B cell (primary cell): ENCODE measurements around the gene S100A10. TPM values are rescaled to one million over a fixed set of nuclear protein-coding genes. Genes with fewer than 3 reads are reported as not detected.
A peak's percentile ranks its signal among the peaks of the same experiment; 100 is the strongest.

ENCODE experiments used
- ATAC-seq: fragments of 200-7000 bp; cut with Tn5 transposase; one replicate; pipeline ENCODE4 v1.10.0; 2021; ENCODE audit warnings: low read depth, mild to moderate bottlenecking, moderate number of reproducible peaks, moderate library complexity
- CTCF ChIA-PET: fragments of 350-600 bp; sonication (Branson Sonifier 250); formaldehyde crosslinking; loops from one replicate; lab custom pipeline; 2021; ENCODE audit warnings: antibody characterized with exemption, inconsistent platforms; lab: Charles Lee
- POLR2A ChIA-PET: fragments of 350-600 bp; sonication (Branson Sonifier 250); formaldehyde crosslinking; loops from one replicate; lab custom pipeline; 2021; ENCODE audit warnings: antibody characterized with exemption; lab: Charles Lee
- DNase-seq: peaks from one replicate; pipeline ENCODE4 v3.0.0; 2013
- H2AFZ ChIP-seq: 2 replicates; pipeline ENCODE4 v1.6.1; 2012; ENCODE audit warnings: mild to moderate bottlenecking, low read depth, low read length; ENCODE audit not compliant: insufficient read depth, poor library complexity, severe bottlenecking
- H3K27ac ChIP-seq, 2 donors: 1 replicate in 1 of 2; 2 replicates in 1 of 2; pipeline ENCODE4 v1.5.1; 2012 to 2013; ENCODE audit warnings: low read length in 2 of 2, mild to moderate bottlenecking in 2 of 2, moderate library complexity in 1 of 2
- H3K27me3 ChIP-seq, 4 experiments: fragments of 200-600 bp in 1 of 4; sonication (generic) in 1 of 4; replicated peaks in 1 of 4; 1 replicate in 2 of 4; 2 replicates in 2 of 4; pipeline versions ENCODE4 v1.6.1 to v1.7.0; 2013 to 2016; ENCODE audit warnings: low read length in 3 of 4, mild to moderate bottlenecking in 2 of 4, mixed read lengths in 1 of 4, moderate library complexity in 1 of 4; ENCODE audit not compliant: insufficient read depth in 4 of 4, control insufficient read depth in 3 of 4; ENCODE audit errors: control extremely low read depth in 1 of 4
- H3K36me3 ChIP-seq, 2 experiments: replicated peaks in 1 of 2; 1 replicate in 1 of 2; 2 replicates in 1 of 2; pipeline versions ENCODE4 v1.6.1 to v1.7.1; 2013; ENCODE audit warnings: low read length in 1 of 2; ENCODE audit not compliant: insufficient read depth in 2 of 2, control insufficient read depth in 1 of 2; ENCODE audit errors: control extremely low read depth in 1 of 2, extremely low read depth in 1 of 2
- H3K4me1 ChIP-seq, 2 donors: fragments of 200-600 bp in 1 of 2; sonication (generic) in 1 of 2; 1 replicate in 1 of 2; 2 replicates in 1 of 2; pipeline versions ENCODE4 v1.5.1 to v1.6.1; 2013 to 2017; ENCODE audit warnings: low read length in 2 of 2; ENCODE audit not compliant: control insufficient read depth in 2 of 2, insufficient read depth in 2 of 2
- H3K4me2 ChIP-seq: replicated peaks from 2 replicates; pipeline ENCODE3; 2012; ENCODE audit warnings: mild to moderate bottlenecking, low read depth, low read length; ENCODE audit not compliant: poor library complexity, severe bottlenecking
- H3K4me3 ChIP-seq, 5 experiments: fragments of 200-600 bp in 1 of 5; sonication (generic) in 1 of 5; 1 replicate in 3 of 5; 2 replicates in 2 of 5; pipeline versions ENCODE4 v1.5.1 to v1.7.0; 2011 to 2016; ENCODE audit warnings: low read length in 4 of 5, mild to moderate bottlenecking in 4 of 5, low read depth in 2 of 5, control low read depth in 1 of 5, moderate library complexity in 1 of 5; ENCODE audit not compliant: insufficient read depth in 1 of 5; ENCODE audit errors: control extremely low read depth in 1 of 5, extremely low read depth in 1 of 5
- H3K79me2 ChIP-seq: fragments of 200-600 bp; sonication (generic); one replicate; pipeline ENCODE4 v1.6.0; 2016; ENCODE audit warnings: low read length; ENCODE audit not compliant: control insufficient read depth, insufficient read depth
- H3K9ac ChIP-seq: fragments of 200-600 bp; sonication (generic); 2 replicates; pipeline ENCODE4 v1.6.1; 2017; ENCODE audit warnings: mild to moderate bottlenecking, low read length, moderate library complexity
- H3K9me3 ChIP-seq, 3 donors: one replicate each; pipeline versions ENCODE4 v1.6.1 to v1.7.1; 2013; ENCODE audit warnings: low read length in 2 of 3; ENCODE audit not compliant: control insufficient read depth in 2 of 3, insufficient read depth in 1 of 3; ENCODE audit errors: control extremely low read depth in 1 of 3
- H4K20me1 ChIP-seq: 2 replicates; pipeline ENCODE4 v1.6.0; 2012; ENCODE audit warnings: mild to moderate bottlenecking, low read length; ENCODE audit not compliant: insufficient read depth, control insufficient read depth, poor library complexity, severe bottlenecking
- H3K27ac Mint-ChIP-seq: one replicate; pipeline ENCODE4 v1.8.0; 2021; ENCODE audit warnings: mixed read lengths
- H3K27me3 Mint-ChIP-seq: one replicate; pipeline ENCODE4 v1.8.0; 2021; ENCODE audit warnings: mixed read lengths
- H3K4me1 Mint-ChIP-seq: one replicate; pipeline ENCODE4 v1.8.0; 2021; ENCODE audit warnings: mixed read lengths
- H3K4me3 Mint-ChIP-seq: one replicate; pipeline ENCODE4 v1.8.0; 2021; ENCODE audit warnings: mixed read lengths
- H3K9me3 Mint-ChIP-seq: one replicate; pipeline ENCODE4 v1.8.0; 2022; ENCODE audit warnings: mixed read lengths; ENCODE audit not compliant: insufficient read depth
- CTCF ChIP-seq: fragments of 200-600 bp; IDR thresholded peaks from one replicate; pipeline ENCODE4 v1.8.0; 2022; ENCODE audit warnings: antibody characterized with exemption, mild to moderate bottlenecking
- EZH2 ChIP-seq: IDR thresholded peaks from 2 replicates; pipeline ENCODE4 v1.6.1; 2012; ENCODE audit warnings: borderline replicate concordance, low read depth, mild to moderate bottlenecking, moderate library complexity, low read length; ENCODE audit not compliant: insufficient read depth, poor library complexity, severe bottlenecking
- WGBS: methylation state at CpG from one replicate; pipeline ENCODE4 v1.1.5; 2013; ENCODE audit warnings: missing lambda C conversion rate; ENCODE audit not compliant: insufficient coverage; 5-methylcytosine and 5-hydroxymethylcytosine counted together
- intact Hi-C: fragments of 100-400 bp; cut with micrococcal nuclease; formaldehyde crosslinking; loops from one replicate; pipeline ENCODE4 v1.10.0; 2022
- polyA plus RNA-seq: library from polyadenylated mRNA; depleted of rRNA; stranded (reverse); fragments of >200 nt; gene quantifications from 2 replicates; pipeline ENCODE4 v1.2.3, GENCODE V29; 2012
- total RNA-seq, 2 donors: library from RNA; stranded (reverse); fragments of 120-200 nt in 1 of 2; gene quantifications; 1 replicate in 1 of 2; 2 replicates in 1 of 2; pipeline versions ENCODE4 v1.2.3 to v1.2.4, GENCODE V29; 2013 to 2022

S100A10 gene
- total and polyA plus RNA-seq, 2 donors (not counting 1 experiment from before 2014, with no cell fraction given): 38.0 to 47.1 TPM

- H3K27ac Mint-ChIP-seq: peak overlapping the region; percentile 94
- H3K9ac ChIP-seq: peak overlapping the region; percentile 78
- peak overlapping the region; percentile 94 for H3K4me2 ChIP-seq
- H3K4me1 Mint-ChIP-seq: peaks cover 38% of the 10 kb centered on the region
- no peak for ATAC-seq
- TF ChIP-seq EZH2: no peak
- no peak for TF ChIP-seq CTCF
- peak overlapping the region; percentile 46 to 88 (median 75) for H3K4me3 ChIP-seq
- no peak for DNase-seq
- intact Hi-C loops: loop anchor here (1.0 kb wide), 1 partner anchor 13 kb away; no protein-coding TSS in a partner anchor
- 21% methylated on average over 7 of the region's 17 CpGs for WGBS
- ChIA-PET CTCF (interaction anchor here (0.8 to 2.2 kb wide), 6 partner anchors 11 to 424 kb away, joined by 3 to 8 read pairs (median 4); no protein-coding TSS in a partner anchor), POLR2A (no interaction called here)
- peak overlapping the region; percentile 87 for H2AFZ ChIP-seq
- H3K9me3 ChIP-seq: no peaks in the 10 kb centered on the region
- H3K27ac ChIP-seq: peak overlapping the region; percentile 42 to 80
- no peaks in the 10 kb centered on the region for H3K9me3 Mint-ChIP-seq
- H3K79me2 ChIP-seq: no peaks in the 10 kb centered on the region
- H3K4me1 ChIP-seq: peaks cover 30 to 38% of the 10 kb centered on the region in 2 donors
- no peaks in the 10 kb centered on the region for H4K20me1 ChIP-seq
- peaks cover 6 to 19% of the 10 kb centered on the region in 2 experiments for H3K36me3 ChIP-seq
- peak overlapping the region; percentile 90 for H3K4me3 Mint-ChIP-seq
- H3K27me3 ChIP-seq: no peaks in the 10 kb centered on the region
- no peaks in the 10 kb centered on the region for H3K27me3 Mint-ChIP-seq
These were observed 42.0 kb upstream of the S100A10 start for GRCh38 chr1:152035539-152036266.
